Dermis blood vessel endothelial cell (primary cell): Measurements from ENCODE around the gene ADSS2. TPM values are rescaled to one million over a fixed set of nuclear protein-coding genes. Genes with fewer than 3 reads are reported as not detected.

ENCODE experiments used
- DNase-seq: peaks from one replicate; pipeline ENCODE4 v3.0.0; 2010
- total RNA-seq: library from RNA; depleted of rRNA; stranded (reverse); fragments of >200 nt; gene quantifications from 2 replicates; pipeline ENCODE4 v1.2.3, GENCODE V29; 2014

ADSS2 gene
- total RNA-seq, 1 donor from 2014 or later = 92.1 TPM

GRCh38 chr1:244362476-244362875 lies 89.2 kb downstream of the ADSS2 start:
- DNase-seq = no peak

- DNase-seq = peak; percentile 75
These were observed 89.8 kb downstream of the ADSS2 start for GRCh38 chr1:244361764-244362473.

Other genes with a start within 250 kb of the ADSS2 start
- 0.42 and 1.4 TPM in 2 replicates for gene CATSPERE, start 9.4 kb upstream of the ADSS2 start, total RNA-seq
- 57.5 and 63.7 TPM in 2 replicates for gene DESI2, start 201.2 kb upstream of the ADSS2 start, total RNA-seq